ENCODE measurements around the gene SMDT1. TPM values are rescaled to one million over a fixed set of nuclear protein-coding genes. Genes with fewer than 3 reads are reported as not detected.
"Not testable (repeated sequence)": the region's sequence is repeated elsewhere in the genome, so short reads cannot be mapped to it uniquely, and the experiment has no call there.

The SMDT1 gene
- total RNA-seq, 1 donor from 2014 or later, result 153 TPM

GRCh38 chr22:42127606-42128005, 48.1 kb downstream of the SMDT1 start:
- Histone ChIP-seq H3K27me3 (ENCODE audit: low read depth) (no peaks in the 10 kb centered on the region), H3K4me3 (no peak overlapping the region), H3K4me1 (no peaks in the 10 kb centered on the region), H3K27ac (replicated peaks) (no peak overlapping the region), H3K9me3 (replicated peaks) (no peaks in the 10 kb centered on the region), H3K36me3 (no peaks in the 10 kb centered on the region)
- intact Hi-C loops (cut with micrococcal nuclease), result no loop called here
- TF ChIP-seq CTCF (IDR thresholded peaks at IDR 0.05; ENCODE audit: borderline replicate concordance), result no peak
- no peak for DNase-seq

GRCh38 chr22:42128007-42128406, 48.5 kb downstream of the SMDT1 start:
- H3K36me3 ChIP-seq; H3K27me3 ChIP-seq (ENCODE audit: low read depth); H3K4me3 ChIP-seq; intact Hi-C loops (cut with micrococcal nuclease); H3K27ac ChIP-seq (replicated peaks); DNase-seq; H3K4me1 ChIP-seq; H3K9me3 ChIP-seq (replicated peaks): not testable (repeated sequence)

GRCh38 chr22:42128776-42129694, 49.5 kb downstream of the SMDT1 start:
- H3K4me1 ChIP-seq; DNase-seq; H3K36me3 ChIP-seq; H3K4me3 ChIP-seq; H3K27ac ChIP-seq (replicated peaks); intact Hi-C loops (cut with micrococcal nuclease); H3K9me3 ChIP-seq (replicated peaks); H3K27me3 ChIP-seq (ENCODE audit: low read depth): not testable (repeated sequence)

- H3K4me3 ChIP-seq; H3K36me3 ChIP-seq; H3K27ac ChIP-seq (replicated peaks); H3K9me3 ChIP-seq (replicated peaks); H3K4me1 ChIP-seq; intact Hi-C loops (cut with micrococcal nuclease); DNase-seq: not testable (repeated sequence)
- peaks cover 14% of the 10 kb centered on the region for H3K27me3 ChIP-seq (ENCODE audit: low read depth)
Observed at GRCh38 chr22:42130182-42130581, 50.7 kb downstream of the SMDT1 start.

GRCh38 chr22:42130639-42131431, 51.3 kb downstream of the SMDT1 start, which contains the start of gene CYP2D6:
Gene CYP2D6, minus strand, starts transcription at chr22:42130810. Its CDS starts 19 bp downstream, at chr22:42130791.
- DNase-seq; intact Hi-C loops (cut with micrococcal nuclease): not testable (repeated sequence)
- peaks cover 14% of the 10 kb centered on the region for H3K27me3 ChIP-seq (ENCODE audit: low read depth)

GRCh38 chr22:42131562-42131961, 52.1 kb downstream of the SMDT1 start:
- DNase-seq, result no peak
- no peak overlapping the region for H3K4me3 ChIP-seq
- TF ChIP-seq CTCF (IDR thresholded peaks at IDR 0.05; ENCODE audit: borderline replicate concordance), result no peak
- no peaks in the 10 kb centered on the region for H3K36me3 ChIP-seq
- H3K27me3 ChIP-seq (ENCODE audit: low read depth), result peaks cover 14% of the 10 kb centered on the region
- no peaks in the 10 kb centered on the region for H3K4me1 ChIP-seq
- H3K27ac ChIP-seq (replicated peaks), result no peak overlapping the region
- no peaks in the 10 kb centered on the region for H3K9me3 ChIP-seq (replicated peaks)
- intact Hi-C loops (cut with micrococcal nuclease), result no loop called here

More at GRCh38 chr22:42130639-42131431, 51.3 kb downstream of the SMDT1 start, which contains the start of gene CYP2D6:
- H3K27ac ChIP-seq (replicated peaks); H3K36me3 ChIP-seq; H3K4me3 ChIP-seq; H3K9me3 ChIP-seq (replicated peaks); H3K4me1 ChIP-seq: not testable (repeated sequence)

- Histone ChIP-seq H3K36me3 (no peaks in the 10 kb centered on the region), H3K4me3 (no peak overlapping the region), H3K27me3 (ENCODE audit: low read depth) (peaks cover 14% of the 10 kb centered on the region), H3K9me3 (replicated peaks) (no peaks in the 10 kb centered on the region), H3K4me1 (no peaks in the 10 kb centered on the region), H3K27ac (replicated peaks) (no peak overlapping the region)
- intact Hi-C loops (cut with micrococcal nuclease), result no loop called here
- TF ChIP-seq CTCF (IDR thresholded peaks at IDR 0.05; ENCODE audit: borderline replicate concordance), result no peak
- no peak for DNase-seq
Observed at GRCh38 chr22:42132457-42132856, 53.0 kb downstream of the SMDT1 start.

Other genes starting within 250 kb of the SMDT1 start
- 74.5 TPM for gene SREBF2, start 246.6 kb upstream of the SMDT1 start, total RNA-seq
- 2.2 TPM for gene SHISA8, start 164.6 kb upstream of the SMDT1 start, total RNA-seq
- gene TNFRSF13C, start 152.9 kb upstream of the SMDT1 start, total RNA-seq, result 0.55 TPM
- gene CENPM, start 132.5 kb upstream of the SMDT1 start, total RNA-seq, result 0.47 TPM
- gene SEPTIN3, start 110.3 kb upstream of the SMDT1 start, total RNA-seq, result not detected
- gene WBP2NL, start 80.9 kb upstream of the SMDT1 start, total RNA-seq, result 0.22 TPM
- 11.7 TPM for gene NAGA, start 8.9 kb upstream of the SMDT1 start, total RNA-seq
- gene PHETA2, start 5.5 kb upstream of the SMDT1 start, total RNA-seq, result 3.4 TPM
- gene NDUFA6, start 11.1 kb downstream of the SMDT1 start, total RNA-seq, result 270 TPM
- 0.16 TPM for gene CYP2D6, start 51.1 kb downstream of the SMDT1 start, total RNA-seq
- gene TCF20, start 191.0 kb downstream of the SMDT1 start, total RNA-seq, result 17.2 TPM

Measured in left ventricle myocardium inferior (tissue), 1 donor.